HG03439 (cell line): ENCODE data around the gene HSPH1.
"Not testable (repeated sequence)": the region's sequence is repeated elsewhere in the genome, so short reads cannot be mapped to it uniquely, and the experiment has no call there.

Experiments
- ATAC-seq: cut with Tn5 transposase; IDR thresholded peaks from one replicate; pipeline ENCODE4 v1.9.1; 2021; ENCODE audit warnings: mild to moderate bottlenecking, moderate library complexity; ENCODE audit not compliant: unreplicated experiment

Gene HSPH1

GRCh38 chr13:31100721-31101120 lies 61.0 kb downstream of the HSPH1 start:
- ATAC-seq: no peak

DNA sequence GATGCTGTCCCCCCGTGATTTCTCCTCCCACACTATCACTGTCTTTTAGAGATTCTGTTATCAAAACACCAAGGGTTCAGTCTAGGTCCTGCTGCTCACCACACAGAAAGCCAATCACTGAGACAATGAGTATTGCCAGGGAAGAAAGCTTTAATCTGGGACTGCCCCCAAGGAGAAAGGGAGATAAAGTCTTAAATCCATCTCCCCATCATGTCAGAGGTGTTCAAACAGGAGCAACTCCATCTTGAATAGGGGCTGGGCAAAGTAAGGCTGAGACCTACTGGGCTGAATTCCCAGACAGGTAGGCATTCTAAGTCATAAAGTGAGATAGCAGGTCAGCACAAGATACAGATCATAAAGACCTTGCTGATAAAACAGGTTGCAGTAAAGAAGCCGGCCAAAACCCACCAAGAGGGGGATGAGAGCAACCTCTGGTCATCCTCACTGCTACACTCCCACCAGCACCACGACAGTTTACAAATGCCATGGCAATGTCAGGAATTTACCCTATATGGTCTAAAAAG lies 63.7 kb downstream of the HSPH1 start:
- not testable (repeated sequence) for ATAC-seq

DNA sequence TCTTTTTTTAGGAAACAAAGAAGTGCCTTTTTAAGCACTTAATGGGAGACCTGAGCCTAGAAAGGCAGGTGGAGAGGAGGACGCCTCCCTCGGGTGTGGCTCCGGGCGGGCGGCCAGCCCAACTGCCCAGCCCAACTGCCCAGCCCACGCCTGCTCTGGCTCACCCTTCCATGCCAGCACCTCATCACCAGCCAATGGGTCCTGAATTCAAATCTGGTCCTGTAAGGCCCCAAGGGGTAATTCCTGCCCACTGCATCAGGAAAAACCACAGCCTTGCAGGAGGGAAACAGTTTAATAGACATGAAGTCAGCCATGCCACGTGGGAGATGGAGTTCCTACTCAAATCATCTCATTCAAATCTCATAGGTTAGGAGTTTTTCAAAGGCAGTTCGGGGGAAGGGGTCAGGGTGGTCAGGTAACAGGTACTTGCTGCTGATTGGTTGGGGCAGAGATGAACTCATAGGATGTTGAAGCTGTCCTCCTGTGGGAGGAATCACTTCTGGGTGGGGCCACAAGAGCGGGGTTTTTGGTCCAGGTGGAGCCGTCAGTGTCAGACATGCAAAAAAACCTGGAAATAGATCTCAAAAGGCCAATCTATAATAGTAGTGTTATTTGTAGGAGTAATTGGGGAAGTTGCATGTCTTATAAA lies 64.9 kb downstream of the HSPH1 start:
- no peak for ATAC-seq

DNA sequence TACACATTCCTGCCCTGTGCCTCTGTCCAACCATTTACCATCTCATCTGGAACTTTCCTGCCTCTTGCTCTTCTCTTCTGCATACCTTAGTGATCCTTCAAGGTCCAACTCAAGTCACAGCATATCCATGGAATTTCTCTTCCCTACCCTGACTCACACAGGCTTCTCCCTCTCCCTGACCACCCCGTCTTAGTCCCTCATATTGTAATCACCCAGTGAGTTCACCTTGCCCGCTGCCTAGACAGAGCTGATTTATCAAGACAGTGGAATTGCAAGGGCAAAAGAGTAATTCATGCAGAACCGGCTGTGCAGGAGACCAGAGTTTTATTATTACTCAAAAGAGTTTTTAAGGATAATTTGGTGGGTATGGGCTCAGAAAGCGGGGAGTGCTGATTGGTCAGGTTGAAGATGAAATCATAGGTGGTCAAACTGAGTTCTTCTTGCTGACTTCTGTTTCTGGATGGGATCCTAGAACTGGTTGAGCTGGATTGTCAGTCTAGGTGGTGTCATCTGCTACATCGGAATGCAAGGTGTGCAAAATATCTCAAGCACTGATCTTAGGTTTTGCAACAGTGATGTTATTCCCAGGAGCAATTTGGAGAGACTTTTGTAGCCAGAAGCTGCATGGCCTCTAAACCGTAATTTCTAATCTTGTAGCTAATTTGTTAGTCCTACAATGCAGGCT lies 67.2 kb downstream of the HSPH1 start:
- no peak for ATAC-seq

- no peak for ATAC-seq
Measured at GRCh38 chr13:31093145-31093885, 68.4 kb downstream of the HSPH1 start.

DNA sequence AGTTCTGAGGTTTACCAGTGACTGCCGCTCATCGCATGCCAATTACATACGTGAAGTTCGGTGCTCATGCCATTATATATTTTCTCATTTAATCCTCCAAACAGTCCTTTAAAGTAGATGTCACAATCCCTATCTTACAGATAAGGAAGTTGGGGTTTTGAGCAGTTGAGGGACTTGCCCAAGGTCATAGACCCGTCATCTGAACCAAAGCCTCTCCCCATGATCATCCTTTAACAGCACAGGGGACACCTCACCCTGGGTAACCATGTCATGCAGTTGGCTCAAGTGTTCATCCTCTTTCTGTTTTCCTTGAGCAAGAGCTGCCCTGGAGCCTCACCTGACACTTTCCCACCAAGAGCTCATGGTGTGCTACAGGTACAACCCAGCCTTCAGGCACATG lies 69.1 kb downstream of the HSPH1 start:
- no peak for ATAC-seq

DNA sequence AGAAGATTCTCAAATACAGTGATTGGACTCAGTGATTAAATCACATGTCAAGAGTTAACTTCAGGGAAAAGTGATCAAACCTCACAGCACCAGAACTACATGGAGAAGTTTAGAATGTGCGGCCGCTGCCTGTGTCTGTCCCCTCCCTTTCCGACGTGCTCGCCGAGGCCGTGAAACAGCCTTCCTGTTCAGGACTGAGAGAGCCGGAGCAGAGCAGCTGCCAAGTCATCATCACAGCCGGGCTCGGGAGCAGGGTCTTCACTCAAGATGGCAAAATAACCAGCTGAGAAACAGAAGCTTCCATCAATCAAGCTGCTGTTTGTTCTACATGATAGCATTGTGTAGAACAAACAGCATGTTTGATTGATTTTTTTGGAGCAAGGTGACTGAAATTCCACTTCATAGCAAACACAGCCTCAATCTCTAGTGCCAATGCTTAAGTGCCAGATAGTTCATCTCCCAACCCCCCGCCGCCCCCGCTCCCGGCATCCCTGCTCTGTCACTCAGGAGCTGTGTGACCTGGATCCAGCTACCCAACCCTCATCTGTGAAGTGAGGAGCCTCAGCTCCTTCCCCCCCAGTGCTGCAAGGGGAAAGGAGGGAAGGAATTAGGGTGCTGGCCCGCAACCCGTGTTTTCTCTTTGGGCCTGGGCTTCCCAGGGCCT lies 70.6 kb downstream of the HSPH1 start:
- no peak for ATAC-seq

- ATAC-seq: no peak
Measured at GRCh38 chr13:31090096-31090495, 71.6 kb downstream of the HSPH1 start.

DNA sequence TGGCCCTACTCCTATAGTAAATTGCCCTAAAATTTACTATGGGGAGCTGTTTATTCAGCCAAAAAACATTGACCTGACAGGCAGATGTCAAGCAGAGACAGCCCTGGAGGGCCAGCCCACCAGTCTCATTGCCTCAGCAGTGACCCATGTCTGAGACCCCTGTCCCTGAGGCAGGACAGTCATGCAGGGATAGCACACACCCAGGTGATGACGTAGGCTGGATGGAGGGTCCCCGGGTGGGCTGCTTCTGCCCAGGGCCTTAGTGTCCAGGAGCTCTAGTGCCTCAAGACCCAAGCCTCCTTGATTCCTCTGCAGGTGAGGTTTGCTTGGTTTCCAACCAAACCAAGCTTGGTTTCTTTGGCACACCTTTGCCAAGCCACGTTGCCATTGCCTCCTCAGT lies 72.1 kb downstream of the HSPH1 start:
- ATAC-seq: no peak

DNA sequence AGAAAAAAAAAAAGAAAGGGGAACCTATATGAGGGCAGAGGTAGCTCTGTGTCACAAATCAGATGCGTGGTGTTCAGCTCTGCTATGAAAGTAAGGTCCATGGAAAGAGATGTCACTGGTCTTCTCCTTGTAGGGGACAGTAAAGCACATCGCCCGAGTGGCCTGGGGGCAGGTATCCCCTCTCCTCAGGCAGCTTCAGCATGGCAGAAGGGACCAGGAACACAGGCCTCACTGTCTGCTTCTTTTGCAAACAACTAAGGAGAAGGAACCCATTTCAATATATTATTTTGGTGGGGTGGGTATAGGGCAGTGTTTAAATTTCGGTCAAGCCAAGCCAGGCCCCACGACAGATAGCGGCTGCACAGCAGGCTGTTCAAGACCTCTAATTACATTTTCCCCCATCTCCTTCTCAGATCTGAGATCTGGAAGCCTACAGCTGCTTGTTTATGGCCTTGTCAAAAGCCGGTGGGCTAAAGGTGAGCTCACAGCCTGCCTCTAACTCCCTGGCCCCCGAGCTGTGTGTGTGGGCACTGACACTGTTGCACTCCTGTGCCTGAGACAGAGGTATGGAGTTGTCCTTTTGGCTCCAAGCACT lies 72.8 kb downstream of the HSPH1 start:
- ATAC-seq: no peak
